Breast epithelium (tissue), 4 donors: ENCODE measurements around the gene MAPK14. TPM values are rescaled to one million over a fixed set of nuclear protein-coding genes. Genes with fewer than 3 reads are reported as not detected.

Source experiments
- DNase-seq, 2 donors: peaks; one replicate each; pipeline ENCODE4 v3.0.0-alpha.2; 2019; ENCODE audit warnings: low spot score in 2 of 2
- H3K27ac ChIP-seq, 2 donors: fragments of 200-600 bp; sonication (generic) in 1 of 2; one replicate each; pipeline ENCODE4 v1.5.1; 2016 to 2019; ENCODE audit warnings: mild to moderate bottlenecking in 1 of 2
- H3K27me3 ChIP-seq, 2 donors: fragments of 200-600 bp; sonication (generic) in 1 of 2; one replicate each; pipeline versions ENCODE4 v1.5.1 to v1.6.0; 2017 to 2019; ENCODE audit warnings: control low read depth in 1 of 2, mild to moderate bottlenecking in 1 of 2
- H3K36me3 ChIP-seq: fragments of 200-600 bp; one replicate; pipeline ENCODE4 v1.5.1; 2019
- H3K4me1 ChIP-seq, 2 donors: fragments of 200-600 bp; sonication (generic); one replicate each; pipeline ENCODE4 v1.5.1; 2016 to 2019; ENCODE audit warnings: control low read depth in 1 of 2
- H3K4me3 ChIP-seq, 3 donors: fragments of 200-600 bp; sonication (generic); 1 replicate in 2 of 3; 2 replicates in 1 of 3; pipeline ENCODE4 v1.5.1; 2016 to 2019; ENCODE audit warnings: mild to moderate bottlenecking in 3 of 3, moderate library complexity in 2 of 3
- H3K9me3 ChIP-seq, 2 donors: fragments of 200-600 bp; sonication (generic) in 1 of 2; one replicate each; pipeline ENCODE4 v1.5.1; 2016 to 2019; ENCODE audit warnings: control low read depth in 1 of 2
- POLR2A ChIP-seq: fragments of 450-650 bp; IDR thresholded peaks from one replicate; pipeline ENCODE4 v1.6.1; 2016; ENCODE audit warnings: antibody characterized with exemption, mild to moderate bottlenecking, moderate library complexity
- POLR2AphosphoS5 ChIP-seq, 3 donors: sonication (generic); formaldehyde crosslinking; IDR thresholded peaks; one replicate each; pipeline ENCODE4 v1.6.1; 2017; ENCODE audit warnings: antibody characterized with exemption in 3 of 3
- intact Hi-C: fragments of 100-400 bp; cut with DNase I; formaldehyde crosslinking; loops from one replicate; pipeline ENCODE4 v1.15.1; 2023; ENCODE audit warnings: low total_unique reads
- total RNA-seq, 3 donors: library from RNA; depleted of rRNA; stranded (reverse); fragments of >200 nt; gene quantifications; one replicate each; pipeline ENCODE4 v1.1.0, GENCODE V29; 2016
- TF ChIP-seq, protein P1 (sequence below), 3 donors: fragments of 450-650 bp; IDR thresholded peaks; one replicate each; pipeline ENCODE4 v1.5.1; 2016 to 2017; ENCODE audit warnings: antibody characterized with exemption in 3 of 3, mild to moderate bottlenecking in 3 of 3, moderate library complexity in 3 of 3

Gene MAPK14
- total RNA-seq, 3 donors from 2014 or later, result 72.8 to 85.6 (median 81.3) TPM

DNA sequence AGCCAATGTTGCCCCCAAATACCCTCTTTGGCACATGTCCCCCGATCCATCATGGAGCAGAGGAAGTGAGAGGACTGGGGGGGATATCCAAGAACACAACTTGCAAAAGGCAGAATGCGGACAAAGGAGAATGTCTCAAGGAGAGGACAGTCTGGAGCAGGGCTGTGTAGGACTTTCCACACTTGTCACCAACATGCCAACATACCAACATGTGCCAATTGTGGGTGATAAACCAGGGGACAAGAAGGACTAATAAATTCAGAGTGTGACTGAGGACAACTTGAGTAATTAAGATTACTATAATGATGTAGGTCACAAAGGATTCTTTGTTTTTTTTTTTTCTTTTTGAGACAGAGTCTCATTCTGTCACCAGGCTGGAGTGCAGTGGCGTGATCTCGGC is 11.9 kb upstream of the MAPK14 start:
- Histone ChIP-seq H3K27ac (no peak overlapping the region), H3K9me3 (no peaks in the 10 kb centered on the region), H3K4me1 (no peaks in the 10 kb centered on the region), H3K36me3 (no peaks in the 10 kb centered on the region), H3K4me3 (no peak overlapping the region), H3K27me3 (no peaks in the 10 kb centered on the region)
- TF ChIP-seq POLR2AphosphoS5 (IDR thresholded peaks at IDR 0.05) (no peak), POLR2A (no peak)
- TF ChIP-seq, protein P1, sequence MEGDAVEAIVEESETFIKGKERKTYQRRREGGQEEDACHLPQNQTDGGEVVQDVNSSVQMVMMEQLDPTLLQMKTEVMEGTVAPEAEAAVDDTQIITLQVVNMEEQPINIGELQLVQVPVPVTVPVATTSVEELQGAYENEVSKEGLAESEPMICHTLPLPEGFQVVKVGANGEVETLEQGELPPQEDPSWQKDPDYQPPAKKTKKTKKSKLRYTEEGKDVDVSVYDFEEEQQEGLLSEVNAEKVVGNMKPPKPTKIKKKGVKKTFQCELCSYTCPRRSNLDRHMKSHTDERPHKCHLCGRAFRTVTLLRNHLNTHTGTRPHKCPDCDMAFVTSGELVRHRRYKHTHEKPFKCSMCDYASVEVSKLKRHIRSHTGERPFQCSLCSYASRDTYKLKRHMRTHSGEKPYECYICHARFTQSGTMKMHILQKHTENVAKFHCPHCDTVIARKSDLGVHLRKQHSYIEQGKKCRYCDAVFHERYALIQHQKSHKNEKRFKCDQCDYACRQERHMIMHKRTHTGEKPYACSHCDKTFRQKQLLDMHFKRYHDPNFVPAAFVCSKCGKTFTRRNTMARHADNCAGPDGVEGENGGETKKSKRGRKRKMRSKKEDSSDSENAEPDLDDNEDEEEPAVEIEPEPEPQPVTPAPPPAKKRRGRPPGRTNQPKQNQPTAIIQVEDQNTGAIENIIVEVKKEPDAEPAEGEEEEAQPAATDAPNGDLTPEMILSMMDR (IDR thresholded peaks at IDR 0.05), result no peak
- DNase-seq, result no peak
- intact Hi-C loops, result no loop called here

DNA sequence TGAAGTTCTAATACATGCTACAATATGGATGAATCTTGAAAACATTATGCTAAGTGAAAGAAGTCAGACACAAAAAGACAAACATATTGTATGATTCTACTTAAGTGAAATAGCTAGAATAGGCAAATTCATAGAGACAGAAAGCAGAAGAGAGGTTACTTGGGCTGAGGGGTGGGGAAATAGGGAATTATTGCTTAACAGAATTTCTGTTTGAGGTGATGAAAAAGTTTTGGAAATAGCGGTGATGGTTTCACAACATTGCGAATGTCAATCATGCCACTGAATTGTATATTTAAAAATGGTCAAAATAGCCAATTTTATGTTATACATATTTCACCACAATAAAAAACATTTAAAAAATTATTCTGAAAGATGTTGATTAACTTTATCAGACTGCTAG is 9.3 kb upstream of the MAPK14 start:
- H3K4me3 ChIP-seq, result no peak overlapping the region
- no peak overlapping the region for H3K27ac ChIP-seq
- no peaks in the 10 kb centered on the region for H3K9me3 ChIP-seq
- no peak for TF ChIP-seq POLR2A
- TF ChIP-seq, protein P1 (IDR thresholded peaks at IDR 0.05), result no peak
- TF ChIP-seq POLR2AphosphoS5 (IDR thresholded peaks at IDR 0.05), result no peak
- H3K27me3 ChIP-seq, result no peaks in the 10 kb centered on the region
- H3K4me1 ChIP-seq, result no peaks in the 10 kb centered on the region
- no peak for DNase-seq
- intact Hi-C loops, result no loop called here
- H3K36me3 ChIP-seq, result no peaks in the 10 kb centered on the region

DNA sequence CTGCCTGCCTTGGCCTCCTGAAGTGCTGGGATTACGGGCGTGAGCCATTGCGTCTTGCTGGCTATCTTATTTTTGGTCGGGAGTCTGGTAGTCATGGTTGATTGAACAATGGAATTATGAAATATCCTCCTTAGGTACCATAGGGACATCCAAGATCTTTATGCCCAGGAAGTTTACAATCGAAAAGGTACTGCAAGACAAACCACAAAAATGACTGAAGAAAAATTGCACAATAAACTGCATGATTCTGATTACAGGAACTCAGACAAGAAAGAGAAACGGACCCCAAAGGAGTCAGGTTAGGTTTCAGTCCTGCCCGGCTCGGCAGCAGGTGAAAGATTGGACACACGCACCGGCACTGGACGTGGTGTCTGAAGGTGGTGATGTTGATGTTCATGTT is 8.4 kb upstream of the MAPK14 start:
- Histone ChIP-seq H3K27ac (no peak overlapping the region), H3K4me3 (no peak overlapping the region), H3K4me1 (no peaks in the 10 kb centered on the region), H3K36me3 (no peaks in the 10 kb centered on the region), H3K9me3 (no peaks in the 10 kb centered on the region), H3K27me3 (no peaks in the 10 kb centered on the region)
- TF ChIP-seq POLR2A, result no peak
- TF ChIP-seq, protein P1 (IDR thresholded peaks at IDR 0.05), result no peak
- TF ChIP-seq POLR2AphosphoS5 (IDR thresholded peaks at IDR 0.05), result no peak
- intact Hi-C loops, result no loop called here
- DNase-seq, result no peak

DNA sequence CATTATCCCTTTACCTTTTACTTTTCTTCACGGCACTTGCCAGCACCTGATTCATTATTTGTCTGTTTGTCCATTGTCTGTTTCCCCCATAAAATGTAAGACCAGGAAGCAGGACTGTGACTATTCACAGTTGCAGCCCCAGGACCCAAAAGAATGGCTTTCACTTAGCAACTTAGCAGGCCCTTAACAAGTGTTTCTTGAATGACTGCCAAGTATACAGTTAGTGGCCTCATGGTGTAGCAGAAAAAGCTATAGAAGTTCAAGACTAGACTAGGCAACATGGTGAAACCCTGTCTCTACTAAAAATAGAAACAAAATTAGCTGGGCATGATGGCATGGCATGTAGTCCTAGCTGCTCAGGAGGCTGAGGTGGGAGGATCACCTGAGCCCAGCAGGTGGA is 7.5 kb upstream of the MAPK14 start:
- Histone ChIP-seq H3K4me3 (no peak overlapping the region), H3K27me3 (no peaks in the 10 kb centered on the region), H3K27ac (no peak overlapping the region), H3K36me3 (no peaks in the 10 kb centered on the region), H3K4me1 (no peaks in the 10 kb centered on the region), H3K9me3 (no peaks in the 10 kb centered on the region)
- DNase-seq, result no peak
- no peak for TF ChIP-seq POLR2AphosphoS5 (IDR thresholded peaks at IDR 0.05)
- TF ChIP-seq POLR2A, result no peak
- TF ChIP-seq, protein P1 (IDR thresholded peaks at IDR 0.05), result no peak
- intact Hi-C loops, result no loop called here

DNA sequence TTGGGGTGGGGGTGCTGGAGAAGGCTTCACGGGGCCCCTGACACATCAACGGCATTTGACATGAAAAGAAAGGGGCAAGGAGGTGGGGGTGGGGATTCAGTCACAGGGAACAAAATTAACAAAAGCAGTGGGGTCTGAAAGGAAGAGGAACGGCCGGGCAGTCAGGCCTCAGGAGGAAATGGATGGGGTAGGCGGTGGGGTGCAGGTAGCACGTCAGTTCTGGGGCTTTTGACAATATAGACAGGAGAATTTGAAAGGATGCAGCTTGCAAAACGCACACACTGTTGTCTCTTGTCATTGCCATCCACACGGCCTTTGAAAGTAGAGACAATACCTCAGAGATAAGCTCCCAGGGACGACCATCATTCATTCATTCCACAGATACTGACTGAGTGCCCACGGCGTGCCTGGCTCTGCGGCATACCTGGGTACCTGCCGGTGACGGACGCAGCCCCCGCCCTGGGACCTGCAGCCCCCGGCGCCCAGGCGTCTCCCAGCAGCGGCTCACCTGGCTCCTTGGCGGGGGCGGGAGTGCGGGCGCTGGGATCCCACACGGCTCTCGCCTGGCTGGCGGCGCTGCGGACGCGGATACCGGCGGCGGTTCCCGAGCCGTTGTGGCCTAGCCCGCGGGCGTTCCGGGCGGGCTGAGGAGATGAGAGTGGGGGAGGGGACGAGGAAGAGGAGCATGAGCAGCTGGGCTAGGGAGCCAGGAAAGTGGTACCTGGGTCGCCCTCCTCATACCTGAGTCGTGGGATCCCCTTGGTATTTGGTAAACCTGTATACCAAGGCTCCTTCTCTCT is 3.4 kb upstream of the MAPK14 start, which contains the start of gene SLC26A8:
SLC26A8 (minus strand) TSS at position 646 of the 800 bp plus-strand sequence. CDS start 4,934 bp downstream, outside the sequence.
- peak within 1 kb of the TSS in 2 of 3 donors; percentile 33 to 54 for H3K4me3 ChIP-seq
- H3K36me3 ChIP-seq, result no peaks in the 10 kb centered on the region
- H3K27me3 ChIP-seq, result no peaks in the 10 kb centered on the region
- H3K9me3 ChIP-seq, result no peaks in the 10 kb centered on the region
- no peak within 1 kb of the TSS for H3K27ac ChIP-seq
- no peak for TF ChIP-seq POLR2AphosphoS5 (IDR thresholded peaks at IDR 0.05)
- no peak for TF ChIP-seq POLR2A
- TF ChIP-seq, protein P1 (IDR thresholded peaks at IDR 0.05), result no peak
- no peak for DNase-seq
- no peaks in the 10 kb centered on the region for H3K4me1 ChIP-seq
- intact Hi-C loops, result no loop called here
